Motor neuron (in vitro differentiated cells): ENCODE results near the gene SLC38A11. TPM values are rescaled to one million over a fixed set of nuclear protein-coding genes. Genes with fewer than 3 reads are reported as not detected.

Experiments used
- ATAC-seq, 8 experiments: fragments of 200-7000 bp; cut with Tn5 transposase; replicated peaks in 6 of 8; 2 replicates each; pipeline ENCODE4 v1.8.0; 2021; ENCODE audit warnings: mild to moderate bottlenecking in 8 of 8, moderate library complexity in 8 of 8
- H3K27ac ChIP-seq, 2 donors: fragments of 250-450 bp; sonication (Bioruptor Pico); 2 replicates each; pipeline ENCODE4 v1.9.0; 2021; ENCODE audit warnings: antibody characterized with exemption in 2 of 2, mild to moderate bottlenecking in 2 of 2, moderate library complexity in 1 of 2
- H3K4me1 ChIP-seq, 2 donors: fragments of 250-450 bp; sonication (Bioruptor Pico); replicated peaks in 1 of 2; 2 replicates each; pipeline ENCODE4 v1.6.1; 2021; ENCODE audit warnings: antibody characterized with exemption in 2 of 2, mild to moderate bottlenecking in 2 of 2, moderate library complexity in 1 of 2
- H3K4me3 ChIP-seq, 5 donors: fragments of 250-450 bp; sonication (Bioruptor Pico); 2 replicates each; pipeline ENCODE4 v1.9.0; 2021; ENCODE audit warnings: antibody characterized with exemption in 5 of 5, mild to moderate bottlenecking in 5 of 5, moderate library complexity in 4 of 5
- WGBS, 10 experiments: fragments of 450-650 bp; shearing (Covaris generic); methylation state at CpG; one replicate each; pipeline ENCODE4 v1.0.0; 2022; 5-methylcytosine and 5-hydroxymethylcytosine counted together
- in situ Hi-C, 9 experiments: fragments of 400-800 bp; cut with MboI; loops; one replicate each; pipeline ENCODE4 v1.15.0; 2021; ENCODE audit warnings: low sequenced_read_pairs in 9 of 9, low pct_unique_long_range_greater_than_20kb in 2 of 9; ENCODE audit not compliant: unreplicated experiment in 9 of 9
- total RNA-seq, 8 experiments: library from RNA; unstranded; fragments of 300-600 nt; gene quantifications; 2 replicates each; pipeline versions ENCODE4 v1.2.3 to v1.2.4, GENCODE V29; 2022

The SLC38A11 gene
- total RNA-seq, 8 experiments from 2014 or later = 0.10 to 0.38 (median 0.22) TPM; not detected in 4

DNA sequence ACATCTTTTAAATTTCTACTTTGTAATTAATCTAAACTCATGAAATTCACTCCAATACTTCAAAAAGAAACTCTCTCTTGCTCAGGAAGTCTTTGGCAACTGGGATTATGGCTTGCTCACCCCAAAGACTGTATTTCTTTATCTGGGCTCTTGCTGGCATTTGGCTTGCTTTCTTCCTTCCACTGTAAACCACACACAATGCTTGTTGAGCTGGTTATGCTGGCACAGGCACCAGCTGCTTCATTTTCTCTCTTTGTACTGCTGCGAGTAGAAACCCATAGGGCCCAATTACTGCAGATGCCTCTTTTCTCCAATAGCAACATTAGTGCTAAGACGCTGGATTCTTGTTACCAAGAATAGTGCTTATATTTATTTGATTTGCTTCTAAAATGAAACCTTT is 51.4 kb downstream of the SLC38A11 start:
- WGBS, 10 experiments = 39 to 100% (median 73%) methylated on average over 1 to 2 of the region's 2 CpGs; no CpG with 5 or more reads in 1 of the 10 experiments
- no peak overlapping the region for H3K27ac ChIP-seq
- ATAC-seq = peak in 2 of 8 experiments; percentile 45 to 95

DNA sequence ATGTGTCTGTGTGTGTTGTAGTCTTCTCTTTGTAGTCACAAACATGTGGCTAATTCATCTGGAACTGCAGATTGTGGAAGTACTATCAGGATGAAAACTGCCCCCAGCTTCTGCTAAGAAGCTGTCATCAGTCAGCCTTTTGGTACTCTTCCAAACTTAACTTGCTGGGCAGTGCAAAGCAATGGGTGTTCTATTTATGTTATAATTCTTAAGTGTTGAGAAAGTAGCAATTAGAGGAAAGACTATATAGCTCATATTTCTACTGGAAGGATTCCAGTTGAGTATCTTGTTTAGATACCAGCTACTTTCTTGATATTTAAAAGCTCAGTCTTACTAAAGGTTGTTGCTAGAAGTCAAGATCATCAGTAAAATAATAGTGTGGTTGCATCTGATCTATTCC is 52.1 kb downstream of the SLC38A11 start:
- peak in 1 of 8 experiments; percentile 40 for ATAC-seq
- in situ Hi-C loops = loop anchor here in 3 of 9 experiments (25.0 kb wide), 1 partner anchor 166 kb away; no protein-coding TSS in a partner anchor
- Histone ChIP-seq H3K4me3 (no peak overlapping the region), H3K27ac (no peak overlapping the region), H3K4me1 (no peaks in the 10 kb centered on the region)

More for the DNA sequence above, 51.4 kb downstream of the SLC38A11 start:
- no peaks in the 10 kb centered on the region for H3K4me1 ChIP-seq
- in situ Hi-C loops = loop anchor here in 3 of 9 experiments (25.0 kb wide), 1 partner anchor 167 kb away; no protein-coding TSS in a partner anchor
- no peak overlapping the region for H3K4me3 ChIP-seq

DNA sequence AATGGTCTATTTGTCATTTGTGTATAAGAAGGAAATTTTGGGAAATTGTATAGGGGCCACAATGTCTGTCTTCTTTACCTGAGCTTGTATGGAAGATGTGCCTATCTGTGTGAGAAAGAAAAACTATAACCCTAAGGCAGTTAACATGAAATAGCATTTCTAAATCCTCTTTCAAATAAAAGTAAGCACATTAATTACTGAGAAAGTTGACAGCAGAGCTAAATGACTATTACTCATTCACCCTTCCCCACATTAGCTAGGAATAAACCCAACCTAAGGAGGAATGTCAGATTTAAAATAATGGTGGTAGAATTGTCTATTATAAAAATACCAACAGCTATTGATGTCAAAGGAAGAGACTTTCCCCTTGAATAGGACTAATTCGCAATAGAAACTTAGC is 56.2 kb downstream of the SLC38A11 start:
- 80 to 100% (median 90%) methylated on average over 1 of the region's 1 CpG; no CpG with 5 or more reads in 2 of the 10 experiments for WGBS, 10 experiments

DNA sequence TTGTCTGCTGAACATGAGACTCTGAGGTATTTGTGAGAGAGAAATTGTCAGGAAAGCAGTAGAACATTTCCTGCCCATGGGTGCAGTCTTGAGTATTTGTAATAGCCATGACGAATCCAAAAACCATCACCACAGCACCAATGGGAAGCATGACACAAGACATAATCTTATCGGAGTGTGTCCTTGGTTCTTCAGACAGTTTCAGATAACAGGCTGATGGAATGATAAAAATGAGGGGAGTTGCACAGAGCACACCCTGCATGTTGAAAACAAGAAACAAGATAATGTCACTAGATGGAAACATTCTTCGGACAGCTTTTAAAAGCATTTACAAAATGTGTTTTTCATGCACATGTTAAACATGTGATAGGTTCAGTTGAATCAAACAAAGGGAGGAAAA is 56.9 kb downstream of the SLC38A11 start:
- WGBS, 10 experiments = 7 to 94% (median 62%) methylated on average over 1 to 3 of the region's 3 CpGs
- in situ Hi-C loops = no loop called here
- Histone ChIP-seq H3K27ac (no peak overlapping the region), H3K4me3 (no peak overlapping the region), H3K4me1 (peaks cover 0 to 3% of the 10 kb centered on the region in 2 donors)
- peak in 2 of 8 experiments; percentile 62 to 77 for ATAC-seq

More for the DNA sequence above, 56.2 kb downstream of the SLC38A11 start:
- ATAC-seq = no peak
- no peak overlapping the region for H3K4me3 ChIP-seq
- no peak overlapping the region for H3K27ac ChIP-seq
- peaks cover 0 to 3% of the 10 kb centered on the region in 2 donors for H3K4me1 ChIP-seq
- in situ Hi-C loops = no loop called here

DNA sequence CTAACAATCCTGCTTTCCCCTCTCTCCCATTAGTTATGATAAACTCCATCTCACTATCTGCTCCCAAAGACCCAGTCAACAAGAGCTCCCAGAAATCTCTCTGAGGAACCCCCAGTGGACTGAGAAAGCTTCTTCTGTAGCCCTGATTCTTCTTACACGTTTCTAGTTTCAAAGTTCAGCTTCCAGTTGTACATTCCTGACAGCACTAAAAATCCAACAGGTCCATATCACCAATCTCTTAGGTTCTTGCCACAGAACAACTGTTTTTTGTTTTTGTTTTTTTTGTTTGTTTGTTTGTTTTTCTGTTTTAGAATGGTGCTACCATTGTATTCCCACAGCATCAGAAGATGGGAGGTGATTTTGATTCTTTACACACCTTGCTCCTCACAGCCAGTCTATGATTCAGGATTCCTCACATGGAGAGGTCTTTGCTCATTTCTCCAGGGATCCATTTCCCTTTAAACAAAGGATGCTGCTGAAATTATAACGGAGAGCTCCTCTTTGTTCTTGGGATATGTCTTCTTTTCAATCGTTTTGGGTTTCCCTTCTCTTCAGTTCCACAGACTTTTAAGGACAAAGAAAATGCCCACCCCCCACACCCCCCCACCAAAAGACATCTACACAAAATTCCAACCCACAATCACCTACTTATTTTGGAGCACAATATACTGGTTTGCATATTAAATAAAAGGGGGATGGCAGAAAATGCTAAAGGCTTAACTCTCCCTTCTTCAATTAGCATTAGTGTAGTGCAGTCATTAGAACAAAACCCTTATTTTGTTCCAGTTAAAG is 57.7 kb downstream of the SLC38A11 start:
- in situ Hi-C loops = no loop called here
- H3K27ac ChIP-seq = no peak overlapping the region
- 25 to 89% (median 51%) methylated on average over 1 to 3 of the region's 3 CpGs; no CpG with 5 or more reads in 1 of the 10 experiments for WGBS, 10 experiments
- peaks cover 0 to 3% of the 10 kb centered on the region in 2 donors for H3K4me1 ChIP-seq
- no peak overlapping the region for H3K4me3 ChIP-seq
- ATAC-seq = no peak

DNA sequence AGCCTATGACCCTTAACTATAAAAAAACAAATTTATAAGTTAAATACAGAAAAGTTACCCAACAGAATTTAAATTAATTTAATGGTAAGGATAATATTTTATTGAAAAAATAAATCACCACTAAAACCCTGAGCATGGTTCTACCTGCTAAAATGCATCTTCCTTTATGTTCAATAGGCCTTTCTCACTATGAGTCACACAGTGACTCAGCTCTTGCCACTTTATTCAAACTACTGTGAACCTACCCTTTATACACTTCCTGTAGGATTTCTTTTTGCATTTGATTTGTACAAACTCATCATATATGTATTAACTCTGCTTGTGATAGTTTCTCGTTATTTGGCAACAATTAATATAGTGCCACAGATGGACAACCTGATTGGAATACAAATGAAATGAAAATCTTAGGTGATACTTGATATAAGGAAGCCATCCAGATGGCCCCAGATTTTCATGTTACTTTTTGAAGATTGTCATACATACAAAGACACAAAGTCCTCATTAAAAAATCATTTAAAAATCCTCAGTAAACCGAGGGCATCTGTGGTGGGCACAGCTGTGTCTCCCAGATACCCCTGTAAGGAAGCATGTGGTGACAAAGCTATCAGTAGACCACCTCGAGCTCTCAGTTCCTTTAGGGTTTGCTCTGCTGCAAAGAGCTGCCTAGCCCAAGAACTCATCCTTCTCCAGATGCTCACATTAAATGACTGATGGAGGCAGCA is 58.5 kb downstream of the SLC38A11 start:
- Histone ChIP-seq H3K4me3 (no peak overlapping the region), H3K27ac (no peak overlapping the region), H3K4me1 (peaks cover 0 to 3% of the 10 kb centered on the region in 2 donors)
- in situ Hi-C loops = no loop called here
- 14 to 100% (median 70%) methylated on average over 1 to 3 of the region's 3 CpGs for WGBS, 10 experiments
- peak in 7 of 8 experiments; percentile 73 to 94 (median 85) for ATAC-seq

DNA sequence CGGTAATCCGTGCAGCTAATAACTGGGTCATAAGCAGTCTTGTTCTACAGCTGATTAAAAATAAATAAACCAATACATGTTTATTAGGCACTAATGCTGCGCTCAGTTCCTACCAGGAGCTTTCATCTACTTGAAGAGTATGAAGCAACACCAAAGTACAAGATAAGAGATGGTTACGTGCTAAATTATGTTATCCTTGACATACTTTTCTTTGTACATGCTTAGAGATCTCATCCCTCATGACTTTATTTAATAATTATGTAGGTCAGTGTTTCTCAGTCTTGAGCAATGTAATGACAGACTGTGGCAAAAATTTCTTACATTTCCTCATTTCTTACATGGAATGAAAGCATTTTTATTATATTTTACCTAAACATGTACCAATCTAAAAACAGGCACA is 59.1 kb downstream of the SLC38A11 start:
- WGBS, 10 experiments = 88 to 100% (median 96%) methylated on average over 2 to 4 of the region's 4 CpGs; no CpG with 5 or more reads in 1 of the 10 experiments

DNA sequence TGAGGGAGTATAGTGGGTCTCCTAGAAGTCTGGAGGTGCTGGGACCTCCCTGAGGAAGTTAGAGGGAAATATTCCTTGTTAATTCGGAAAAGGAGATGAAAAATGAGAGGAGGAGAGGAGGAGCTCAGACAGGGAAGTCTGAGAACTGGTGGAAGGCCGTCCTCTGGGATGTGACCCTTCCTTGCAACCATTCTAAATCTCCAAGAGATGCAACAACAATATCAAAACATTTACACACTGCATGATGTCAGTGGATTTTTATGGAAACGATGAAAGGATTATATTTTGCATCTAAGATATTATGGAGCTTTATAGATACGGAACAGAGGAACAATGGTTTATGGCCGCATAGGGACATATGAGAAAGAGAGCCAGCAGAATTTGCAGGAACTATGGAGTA is 63.9 kb downstream of the SLC38A11 start:
- in situ Hi-C loops = no loop called here
- Histone ChIP-seq H3K4me1 (no peaks in the 10 kb centered on the region), H3K27ac (no peak overlapping the region), H3K4me3 (no peak overlapping the region)
- ATAC-seq = no peak
- 56 to 94% (median 89%) methylated on average over 2 to 5 of the region's 5 CpGs; no CpG with 5 or more reads in 1 of the 10 experiments for WGBS, 10 experiments

More for the DNA sequence above, 59.1 kb downstream of the SLC38A11 start:
- in situ Hi-C loops = no loop called here
- Histone ChIP-seq H3K27ac (no peak overlapping the region), H3K4me1 (peaks cover 0 to 3% of the 10 kb centered on the region in 2 donors), H3K4me3 (no peak overlapping the region)
- ATAC-seq = no peak

DNA sequence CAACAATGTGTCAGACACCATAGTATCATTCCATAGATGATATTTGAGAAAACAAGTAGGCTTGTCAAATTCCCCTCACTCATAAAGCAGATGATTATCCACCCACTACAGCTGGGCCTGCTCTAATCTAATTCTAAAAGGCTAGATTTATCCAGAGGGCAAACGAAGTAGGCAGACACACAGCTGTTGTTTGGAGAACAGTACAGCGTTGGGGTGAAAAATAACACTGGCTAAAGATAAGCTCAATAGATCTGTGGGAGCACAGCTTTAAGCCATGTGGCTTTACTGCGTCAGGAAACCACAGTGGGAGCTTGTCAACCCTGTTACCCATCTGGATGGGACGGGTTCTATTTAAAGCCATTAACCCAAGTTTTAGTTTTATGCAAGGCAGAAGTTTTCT is 64.8 kb downstream of the SLC38A11 start:
- no peak for ATAC-seq
- H3K4me1 ChIP-seq = no peaks in the 10 kb centered on the region
- in situ Hi-C loops = no loop called here
- no peak overlapping the region for H3K27ac ChIP-seq
- 0 to 59% (median 40%) methylated on average over 1 to 4 of the region's 4 CpGs; no CpG with 5 or more reads in 2 of the 10 experiments for WGBS, 10 experiments
- H3K4me3 ChIP-seq = no peak overlapping the region

DNA sequence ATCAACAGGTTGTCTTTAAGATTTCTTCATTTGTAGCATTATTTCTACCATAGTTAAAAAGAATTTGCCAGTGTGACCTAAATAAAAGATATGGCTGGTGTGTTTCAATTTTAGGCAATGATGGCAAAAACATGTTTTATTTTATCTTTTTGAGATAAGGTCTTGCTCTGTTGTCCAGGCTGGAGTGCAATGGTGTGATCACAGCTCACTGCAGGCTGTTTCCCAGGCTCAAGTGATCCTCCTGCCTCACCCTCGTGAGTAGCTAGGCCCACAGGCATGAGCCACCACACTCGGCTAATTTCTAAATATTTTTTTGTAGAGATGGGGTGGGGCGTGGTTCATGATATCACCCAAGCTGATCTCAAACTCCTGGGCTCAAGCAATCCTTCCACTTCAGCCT is 66.7 kb downstream of the SLC38A11 start:
- no peak overlapping the region for H3K4me3 ChIP-seq
- 48 to 100% (median 87%) methylated on average over 1 to 3 of the region's 3 CpGs; no CpG with 5 or more reads in 4 of the 10 experiments for WGBS, 10 experiments
- in situ Hi-C loops = no loop called here
- H3K4me1 ChIP-seq = no peaks in the 10 kb centered on the region
- H3K27ac ChIP-seq = no peak overlapping the region
- ATAC-seq = no peak

DNA sequence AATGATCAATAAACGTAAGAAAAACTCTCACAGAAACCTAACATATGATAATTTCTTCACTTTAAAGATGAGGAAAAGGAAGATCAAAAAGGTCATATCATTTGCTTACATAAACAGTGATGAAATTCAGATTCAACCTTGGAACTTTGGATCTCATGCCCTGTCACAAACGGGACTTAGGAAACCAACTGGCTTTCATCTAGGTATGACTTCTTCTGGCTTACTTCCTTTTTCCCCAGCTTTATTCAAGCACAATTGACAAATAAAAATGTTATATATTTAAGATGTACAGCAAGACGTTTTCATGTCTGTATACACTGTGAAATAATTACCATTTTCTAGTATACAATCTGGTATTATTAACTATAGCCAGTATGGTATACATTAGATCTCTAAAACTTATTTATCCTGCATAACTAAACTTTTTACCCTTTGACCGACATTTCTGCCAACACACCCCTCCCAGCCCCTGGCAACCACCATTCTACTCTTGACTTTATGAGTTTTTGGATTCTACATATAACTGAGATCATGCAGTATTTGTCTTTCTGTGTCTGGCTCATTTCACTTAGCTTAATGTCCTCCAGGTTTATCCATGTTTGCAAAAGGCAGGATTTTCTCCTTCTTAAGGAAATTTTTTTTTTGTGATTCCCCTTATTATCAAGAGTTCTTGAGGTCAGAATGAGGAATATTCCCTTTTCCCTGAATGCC is 67.7 kb downstream of the SLC38A11 start:
- in situ Hi-C loops = no loop called here
- Histone ChIP-seq H3K27ac (no peak overlapping the region), H3K4me3 (no peak overlapping the region), H3K4me1 (no peaks in the 10 kb centered on the region)
- 29 to 100% (median 75%) methylated on average over 1 to 4 of the region's 4 CpGs for WGBS, 10 experiments
- no peak for ATAC-seq

DNA sequence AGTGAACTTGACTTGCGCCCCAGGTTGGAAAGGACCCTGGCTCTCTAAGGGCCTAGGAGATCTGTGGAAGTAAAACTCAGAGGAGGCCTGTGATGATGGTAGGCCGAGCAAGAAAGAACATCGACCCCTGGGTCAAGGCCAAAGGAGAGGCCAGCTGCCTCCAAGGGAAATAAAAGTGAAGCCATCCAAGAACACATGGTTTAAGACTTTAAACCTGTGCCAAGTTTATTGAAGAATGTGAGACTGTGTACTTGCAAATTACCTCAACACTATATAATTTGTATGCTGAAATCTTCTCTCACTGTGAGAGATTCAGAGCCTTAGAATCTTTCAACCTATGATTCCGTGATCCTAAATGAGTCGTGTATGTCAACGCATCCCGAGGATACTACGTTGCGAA is 73.0 kb downstream of the SLC38A11 start:
- 39 to 100% (median 94%) methylated on average over 3 to 9 of the region's 9 CpGs; no CpG with 5 or more reads in 1 of the 10 experiments for WGBS, 10 experiments
- peak in 1 of 8 experiments; percentile 28 for ATAC-seq
- H3K4me1 ChIP-seq = peaks cover 3 to 4% of the 10 kb centered on the region in 2 donors
- in situ Hi-C loops = no loop called here
- no peak overlapping the region for H3K27ac ChIP-seq
- H3K4me3 ChIP-seq = no peak overlapping the region
